ENCODE measurements around the gene UBTF. TPM values are rescaled to one million over a fixed set of nuclear protein-coding genes. Genes with fewer than 3 reads are reported as not detected.

The UBTF gene
- polyA plus RNA-seq, 2 of the 4 experiments (the other 2 are of a cell fraction), result 39.8 to 76.2 TPM

DNA sequence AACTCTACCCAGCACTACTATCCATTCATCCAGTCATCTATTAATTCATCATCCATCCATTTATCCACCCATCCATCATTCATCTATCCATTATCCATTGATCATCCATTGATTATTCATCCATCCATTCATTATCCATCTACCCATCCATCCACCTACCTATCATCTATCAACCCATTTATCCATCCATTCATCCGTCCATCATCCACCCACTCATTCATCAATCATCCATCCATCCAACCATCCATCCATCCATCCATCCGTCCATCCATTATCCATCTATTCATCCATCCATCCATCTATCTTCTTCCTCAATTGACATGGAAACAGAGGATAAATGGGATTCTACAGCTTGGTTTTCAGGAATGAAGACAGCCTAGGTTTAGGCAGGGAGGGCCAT, 36.4 kb upstream of the UBTF start:
- DNase-seq (ENCODE audit: low read depth in 1 of 2, low spot score in 1 of 2) (no peak), ATAC-seq (no peak), FAIRE-seq (no peak)
- 25% methylated on average over 2 of the region's 2 CpGs for WGBS (ENCODE audit: missing lambda C conversion rate)
- Histone ChIP-seq H3K9me3 (no peaks in the 10 kb centered on the region), H3K27ac (no peak overlapping the region), H3K4me3 (no peak overlapping the region), H3K4me1 (no peaks in the 10 kb centered on the region), H3K4me2 (no peak overlapping the region)
- TF ChIP-seq HOXB13 (CRISPR knock-in tag; IDR thresholded peaks at IDR 0.05; ENCODE audit: low read depth), result no peak
- TF ChIP-seq RCOR1 (IDR thresholded peaks at IDR 0.05; ENCODE audit: low read depth, low read length), result no peak
- no peak for TF ChIP-seq NPAS2 (CRISPR knock-in tag; IDR thresholded peaks at IDR 0.05; ENCODE audit: borderline replicate concordance)
- no peak for TF ChIP-seq EHF (CRISPR knock-in tag; IDR thresholded peaks at IDR 0.05)
- TF ChIP-seq, protein P1, sequence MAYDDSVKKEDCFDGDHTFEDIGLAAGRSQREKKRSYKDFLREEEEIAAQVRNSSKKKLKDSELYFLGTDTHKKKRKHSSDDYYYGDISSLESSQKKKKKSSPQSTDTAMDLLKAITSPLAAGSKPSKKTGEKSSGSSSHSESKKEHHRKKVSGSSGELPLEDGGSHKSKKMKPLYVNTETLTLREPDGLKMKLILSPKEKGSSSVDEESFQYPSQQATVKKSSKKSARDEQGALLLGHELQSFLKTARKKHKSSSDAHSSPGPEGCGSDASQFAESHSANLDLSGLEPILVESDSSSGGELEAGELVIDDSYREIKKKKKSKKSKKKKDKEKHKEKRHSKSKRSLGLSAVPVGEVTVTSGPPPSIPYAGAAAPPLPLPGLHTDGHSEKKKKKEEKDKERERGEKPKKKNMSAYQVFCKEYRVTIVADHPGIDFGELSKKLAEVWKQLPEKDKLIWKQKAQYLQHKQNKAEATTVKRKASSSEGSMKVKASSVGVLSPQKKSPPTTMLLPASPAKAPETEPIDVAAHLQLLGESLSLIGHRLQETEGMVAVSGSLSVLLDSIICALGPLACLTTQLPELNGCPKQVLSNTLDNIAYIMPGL (CRISPR knock-in tag; IDR thresholded peaks at IDR 0.05; ENCODE audit: borderline replicate concordance), result no peak
- TF ChIP-seq RARB (CRISPR knock-in tag; IDR thresholded peaks at IDR 0.05), result no peak
- no peak for TF ChIP-seq MAZ (IDR thresholded peaks at IDR 0.05; ENCODE audit: borderline replicate concordance, low read depth, low read length)
- no peak for TF ChIP-seq NR3C1 (IDR thresholded peaks at IDR 0.05)
- TF ChIP-seq ZC3H11A (IDR thresholded peaks at IDR 0.05), result no peak
- TF ChIP-seq, protein P2, sequence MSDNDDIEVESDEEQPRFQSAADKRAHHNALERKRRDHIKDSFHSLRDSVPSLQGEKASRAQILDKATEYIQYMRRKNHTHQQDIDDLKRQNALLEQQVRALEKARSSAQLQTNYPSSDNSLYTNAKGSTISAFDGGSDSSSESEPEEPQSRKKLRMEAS (IDR thresholded peaks at IDR 0.05), result no peak
- TF ChIP-seq CBX2 (IDR thresholded peaks at IDR 0.05; ENCODE audit: borderline replicate concordance, low read depth), result no peak
- TF ChIP-seq FOXS1 (CRISPR knock-in tag; IDR thresholded peaks at IDR 0.05), result no peak
- TF ChIP-seq JUNB (IDR thresholded peaks at IDR 0.05), result no peak
- no peak for TF ChIP-seq RFX5 (IDR thresholded peaks at IDR 0.05)
- ChIA-PET CTCF (interaction anchor here (0.6 to 3.1 kb wide), 4 partner anchors 9 to 107 kb away, joined by 3 to 11 read pairs (median 4); partner anchors contain the start of gene FAM171A2), POLR2A (no interaction called here)

- DNase-seq (ENCODE audit: low read depth in 1 of 2, low spot score in 1 of 2) (no peak), ATAC-seq (no peak), FAIRE-seq (no peak)
- ChIA-PET CTCF (interaction anchor here (0.6 to 3.1 kb wide), 4 partner anchors 8 to 765 kb away, joined by 5 to 11 read pairs (median 6); no protein-coding TSS in a partner anchor), POLR2A (no interaction called here)
- Histone ChIP-seq H3K4me3 (no peak overlapping the region), H3K9me3 (no peaks in the 10 kb centered on the region), H3K27ac (no peak overlapping the region), H3K4me1 (no peaks in the 10 kb centered on the region), H3K4me2 (no peak overlapping the region)
- TF ChIP-seq, protein P3, sequence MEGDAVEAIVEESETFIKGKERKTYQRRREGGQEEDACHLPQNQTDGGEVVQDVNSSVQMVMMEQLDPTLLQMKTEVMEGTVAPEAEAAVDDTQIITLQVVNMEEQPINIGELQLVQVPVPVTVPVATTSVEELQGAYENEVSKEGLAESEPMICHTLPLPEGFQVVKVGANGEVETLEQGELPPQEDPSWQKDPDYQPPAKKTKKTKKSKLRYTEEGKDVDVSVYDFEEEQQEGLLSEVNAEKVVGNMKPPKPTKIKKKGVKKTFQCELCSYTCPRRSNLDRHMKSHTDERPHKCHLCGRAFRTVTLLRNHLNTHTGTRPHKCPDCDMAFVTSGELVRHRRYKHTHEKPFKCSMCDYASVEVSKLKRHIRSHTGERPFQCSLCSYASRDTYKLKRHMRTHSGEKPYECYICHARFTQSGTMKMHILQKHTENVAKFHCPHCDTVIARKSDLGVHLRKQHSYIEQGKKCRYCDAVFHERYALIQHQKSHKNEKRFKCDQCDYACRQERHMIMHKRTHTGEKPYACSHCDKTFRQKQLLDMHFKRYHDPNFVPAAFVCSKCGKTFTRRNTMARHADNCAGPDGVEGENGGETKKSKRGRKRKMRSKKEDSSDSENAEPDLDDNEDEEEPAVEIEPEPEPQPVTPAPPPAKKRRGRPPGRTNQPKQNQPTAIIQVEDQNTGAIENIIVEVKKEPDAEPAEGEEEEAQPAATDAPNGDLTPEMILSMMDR (IDR thresholded peaks at IDR 0.05), result no peak
- peak; percentile 58 for TF ChIP-seq ZFP36 (IDR thresholded peaks at IDR 0.05; ENCODE audit: borderline replicate concordance, partially characterized antibody)
- 27% methylated on average over 9 of the region's 10 CpGs for WGBS (ENCODE audit: missing lambda C conversion rate)
Observed at GRCh38 chr17:44254361-44255095, 35.1 kb upstream of the UBTF start.

GRCh38 chr17:44253006-44253405, 33.5 kb upstream of the UBTF start:
- POLR2A ChIA-PET, result no interaction called here
- Histone ChIP-seq H3K9me3 (no peaks in the 10 kb centered on the region), H3K4me2 (no peak overlapping the region), H3K4me1 (no peaks in the 10 kb centered on the region), H3K27ac (no peak overlapping the region), H3K4me3 (no peak overlapping the region)
- 69% methylated on average over 14 of the region's 14 CpGs for WGBS (ENCODE audit: missing lambda C conversion rate)
- CTCF ChIA-PET, result interaction anchor here (1.7 to 3.1 kb wide), 2 partner anchors 43 to 97 kb away, joined by 6 to 11 read pairs; no protein-coding TSS in a partner anchor
- ATAC-seq, result no peak
- DNase-seq (ENCODE audit: low read depth in 1 of 2, low spot score in 1 of 2), result no peak
- TF ChIP-seq TP53 (CRISPR knock-in tag; IDR thresholded peaks at IDR 0.05) (no peak), GATA3 (IDR thresholded peaks at IDR 0.05; ENCODE audit: borderline replicate concordance) (no peak), RFX5 (IDR thresholded peaks at IDR 0.05) (no peak), MYC (IDR thresholded peaks at IDR 0.05; ENCODE audit: borderline replicate concordance, low read length) (no peak), RNF2 (IDR thresholded peaks at IDR 0.05; ENCODE audit: borderline replicate concordance, low read depth) (no peak), CHD2 (IDR thresholded peaks at IDR 0.05; ENCODE audit: low read length, partially characterized antibody) (no peak), EHMT2 (IDR thresholded peaks at IDR 0.05; ENCODE audit: low read depth) (no peak), HDAC2 (IDR thresholded peaks at IDR 0.05) (no peak), KDM1A (IDR thresholded peaks at IDR 0.05; ENCODE audit: low read depth) (no peak), CBX8 (IDR thresholded peaks at IDR 0.05) (no peak), ESRRA (IDR thresholded peaks at IDR 0.05; ENCODE audit: borderline replicate concordance, low read length) (no peak), RCOR1 (IDR thresholded peaks at IDR 0.05; ENCODE audit: low read depth, low read length) (no peak)
- TF ChIP-seq, protein P4, sequence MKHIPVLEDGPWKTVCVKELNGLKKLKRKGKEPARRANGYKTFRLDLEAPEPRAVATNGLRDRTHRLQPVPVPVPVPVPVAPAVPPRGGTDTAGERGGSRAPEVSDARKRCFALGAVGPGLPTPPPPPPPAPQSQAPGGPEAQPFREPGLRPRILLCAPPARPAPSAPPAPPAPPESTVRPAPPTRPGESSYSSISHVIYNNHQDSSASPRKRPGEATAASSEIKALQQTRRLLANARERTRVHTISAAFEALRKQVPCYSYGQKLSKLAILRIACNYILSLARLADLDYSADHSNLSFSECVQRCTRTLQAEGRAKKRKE (CRISPR knock-in tag; IDR thresholded peaks at IDR 0.05; ENCODE audit: low read depth), result no peak
- TF ChIP-seq, protein P3 (IDR thresholded peaks at IDR 0.05), result no peak
- no peak for FAIRE-seq
